SK-N-SH treated with all-trans-retinoic acid at 6 μM for 48 hours (cell line): ENCODE data around the gene FKBP2.

Experiments
- ATAC-seq: fragments of 200-7000 bp; cut with Tn5 transposase; 3 replicates; pipeline ENCODE4 v1.9.1; 2020; ENCODE audit warnings: mild to moderate bottlenecking, moderate library complexity
- BACH2 ChIP-seq: fragments of 250-450 bp; sonication (Bioruptor Pico); IDR thresholded peaks from 2 replicates; pipeline ENCODE4 v1.9.0; 2021; ENCODE audit warnings: mild to moderate bottlenecking, borderline replicate concordance
- CREB5 ChIP-seq: fragments of 250-450 bp; sonication (Bioruptor Pico); IDR thresholded peaks from 2 replicates; pipeline ENCODE4 v1.5.1; 2020; ENCODE audit warnings: low read depth, mild to moderate bottlenecking, moderate library complexity
- ESRRG ChIP-seq: fragments of 250-450 bp; sonication (Bioruptor Pico); IDR thresholded peaks from 2 replicates; pipeline ENCODE4 v1.6.1; 2021; ENCODE audit warnings: mild to moderate bottlenecking
- GLIS3 ChIP-seq: fragments of 250-450 bp; sonication (Bioruptor Pico); IDR thresholded peaks from 2 replicates; pipeline ENCODE4 v1.5.0; 2020; ENCODE audit warnings: mild to moderate bottlenecking, moderate library complexity
- ISL1 ChIP-seq: fragments of 250-450 bp; sonication (Bioruptor Pico); IDR thresholded peaks from 2 replicates; pipeline ENCODE4 v2.1.2; 2022; ENCODE audit warnings: mild to moderate bottlenecking, moderate library complexity
- OSR1 ChIP-seq: fragments of 250-450 bp; sonication (Bioruptor Pico); IDR thresholded peaks from 2 replicates; pipeline ENCODE4 v1.8.0; 2022; ENCODE audit warnings: moderate library complexity, mild to moderate bottlenecking, inconsistent platforms
- PPARA ChIP-seq: fragments of 250-450 bp; sonication (Bioruptor Pico); IDR thresholded peaks from 2 replicates; pipeline ENCODE4 v1.5.0; 2020; ENCODE audit warnings: mild to moderate bottlenecking, borderline replicate concordance
- RARB ChIP-seq: fragments of 250-450 bp; sonication (Bioruptor Pico); IDR thresholded peaks from 2 replicates; pipeline ENCODE4 v1.8.0; 2021; ENCODE audit warnings: mild to moderate bottlenecking, moderate library complexity
- SNAI2 ChIP-seq: fragments of 250-450 bp; sonication (Bioruptor Pico); IDR thresholded peaks from 2 replicates; pipeline ENCODE4 v1.5.0; 2020; ENCODE audit warnings: mild to moderate bottlenecking, moderate library complexity
- TCF4 ChIP-seq: fragments of 250-450 bp; sonication (Bioruptor Pico); IDR thresholded peaks from 2 replicates; pipeline ENCODE4 v1.8.0; 2021; ENCODE audit warnings: mild to moderate bottlenecking, moderate library complexity, borderline replicate concordance
- TOX ChIP-seq: fragments of 250-450 bp; sonication (Bioruptor Pico); IDR thresholded peaks from 2 replicates; pipeline ENCODE4 v1.8.0; 2021; ENCODE audit warnings: mild to moderate bottlenecking, moderate library complexity, borderline replicate concordance
- TSHZ2 ChIP-seq: fragments of 250-450 bp; sonication (Bioruptor Pico); IDR thresholded peaks from 2 replicates; pipeline ENCODE4 v1.5.0; 2020; ENCODE audit warnings: mild to moderate bottlenecking, moderate library complexity
- ZC3H10 ChIP-seq: fragments of 250-450 bp; sonication (Bioruptor Pico); IDR thresholded peaks from 2 replicates; pipeline ENCODE4 v1.5.1; 2021; ENCODE audit warnings: mild to moderate bottlenecking, moderate library complexity
- ZFP3 ChIP-seq: fragments of 250-450 bp; sonication (Bioruptor Pico); IDR thresholded peaks from 2 replicates; pipeline ENCODE4 v1.5.0; 2020; ENCODE audit warnings: mild to moderate bottlenecking, moderate library complexity
- ZFP30 ChIP-seq: fragments of 450-650 bp; formaldehyde crosslinking; IDR thresholded peaks from 2 replicates; pipeline ENCODE4 v1.5.0; 2022; ENCODE audit warnings: mild to moderate bottlenecking, moderate library complexity
- ZNF565 ChIP-seq: fragments of 450-650 bp; formaldehyde crosslinking; conservative IDR thresholded peaks from 2 replicates; pipeline ENCODE4 v1.5.0; 2020; ENCODE audit warnings: low read depth, mild to moderate bottlenecking, moderate library complexity
- ZNF70 ChIP-seq: fragments of 450-650 bp; formaldehyde crosslinking; IDR thresholded peaks from 2 replicates; pipeline ENCODE4 v1.5.0; 2020; ENCODE audit warnings: mild to moderate bottlenecking, moderate library complexity
- ZNF8 ChIP-seq: fragments of 450-650 bp; formaldehyde crosslinking; IDR thresholded peaks from 2 replicates; pipeline ENCODE4 v1.5.0; 2020; ENCODE audit warnings: mild to moderate bottlenecking, moderate library complexity
- TF ChIP-seq, protein P1 (sequence below): fragments of 250-450 bp; sonication (Bioruptor Pico); IDR thresholded peaks from 2 replicates; pipeline ENCODE4 v1.8.0; 2020; ENCODE audit warnings: mild to moderate bottlenecking, moderate library complexity, borderline replicate concordance

The FKBP2 gene

DNA sequence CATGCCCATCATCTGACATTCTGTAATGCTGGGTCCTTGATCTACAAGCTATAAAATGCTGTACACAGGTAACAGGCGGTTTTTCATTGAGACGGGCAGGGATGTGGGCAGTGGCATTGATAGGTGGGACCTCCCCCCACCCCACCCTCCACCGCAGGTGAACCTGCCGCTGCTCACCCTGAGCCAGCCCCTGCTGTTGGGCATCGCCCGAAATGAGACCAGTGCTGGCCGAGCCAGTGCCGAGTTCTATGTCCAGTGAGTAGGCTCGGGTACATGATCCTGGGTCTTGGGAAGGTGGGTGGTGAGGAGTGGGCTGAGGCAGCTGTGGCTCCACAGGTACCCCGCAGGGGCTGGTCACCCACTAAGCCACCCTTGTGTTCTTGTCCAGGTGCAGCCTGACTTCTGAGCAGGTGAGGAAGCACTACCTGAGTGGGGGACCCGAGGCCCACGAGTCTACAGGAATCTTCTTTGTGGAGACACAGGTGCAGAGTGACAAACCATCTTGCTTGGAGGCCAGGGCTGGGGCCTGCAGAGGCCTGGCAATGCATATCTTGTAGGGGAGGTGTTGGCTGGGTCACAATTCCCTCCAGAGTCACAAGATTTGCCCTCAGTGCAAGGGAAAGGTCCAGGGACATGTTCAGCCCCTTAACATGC, 11.7 kb upstream of the FKBP2 start:
- TF ChIP-seq ZC3H10 (CRISPR knock-in tag) (no peak), GLIS3 (CRISPR knock-in tag) (no peak), ZFP30 (no peak), BACH2 (CRISPR knock-in tag) (no peak), TCF4 (CRISPR knock-in tag) (no peak), ISL1 (CRISPR knock-in tag) (no peak), TSHZ2 (CRISPR knock-in tag) (no peak), CREB5 (CRISPR knock-in tag) (no peak), OSR1 (CRISPR knock-in tag) (no peak)
- TF ChIP-seq, protein P1, sequence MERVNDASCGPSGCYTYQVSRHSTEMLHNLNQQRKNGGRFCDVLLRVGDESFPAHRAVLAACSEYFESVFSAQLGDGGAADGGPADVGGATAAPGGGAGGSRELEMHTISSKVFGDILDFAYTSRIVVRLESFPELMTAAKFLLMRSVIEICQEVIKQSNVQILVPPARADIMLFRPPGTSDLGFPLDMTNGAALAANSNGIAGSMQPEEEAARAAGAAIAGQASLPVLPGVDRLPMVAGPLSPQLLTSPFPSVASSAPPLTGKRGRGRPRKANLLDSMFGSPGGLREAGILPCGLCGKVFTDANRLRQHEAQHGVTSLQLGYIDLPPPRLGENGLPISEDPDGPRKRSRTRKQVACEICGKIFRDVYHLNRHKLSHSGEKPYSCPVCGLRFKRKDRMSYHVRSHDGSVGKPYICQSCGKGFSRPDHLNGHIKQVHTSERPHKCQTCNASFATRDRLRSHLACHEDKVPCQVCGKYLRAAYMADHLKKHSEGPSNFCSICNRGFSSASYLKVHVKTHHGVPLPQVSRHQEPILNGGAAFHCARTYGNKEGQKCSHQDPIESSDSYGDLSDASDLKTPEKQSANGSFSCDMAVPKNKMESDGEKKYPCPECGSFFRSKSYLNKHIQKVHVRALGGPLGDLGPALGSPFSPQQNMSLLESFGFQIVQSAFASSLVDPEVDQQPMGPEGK (CRISPR knock-in tag) = no peak
- no peak for ATAC-seq

DNA sequence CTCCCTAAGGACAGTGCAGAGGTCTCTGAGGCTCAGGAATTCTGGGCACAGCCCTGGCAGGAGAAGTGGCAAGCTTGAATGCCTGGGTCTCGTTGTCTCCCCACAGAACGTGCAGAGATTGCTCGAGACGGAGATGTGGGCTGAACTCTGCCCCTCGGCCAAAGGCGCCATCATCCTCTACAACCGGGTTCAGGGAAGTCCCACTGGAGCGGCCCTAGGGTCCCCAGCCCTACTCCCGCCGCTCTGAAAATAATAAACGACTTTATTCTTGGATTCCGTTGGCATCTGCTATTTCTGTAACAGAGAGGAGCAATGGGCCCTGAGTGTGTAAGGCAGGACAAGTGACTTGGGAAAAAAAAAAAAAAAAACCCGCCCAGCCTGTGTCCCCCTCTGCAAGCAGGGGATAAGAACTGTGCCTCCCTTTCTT, 11.1 kb upstream of the FKBP2 start:
- no peak for ATAC-seq
- no peak for TF ChIP-seq ZNF8 (CRISPR knock-in tag)
- no peak for TF ChIP-seq ZFP3 (CRISPR knock-in tag)
- no peak for TF ChIP-seq RARB (CRISPR knock-in tag)
- TF ChIP-seq PPARA = no peak
- no peak for TF ChIP-seq ISL1 (CRISPR knock-in tag)
- TF ChIP-seq ZNF565 = no peak
- no peak for TF ChIP-seq TSHZ2 (CRISPR knock-in tag)
- no peak for TF ChIP-seq ZNF70 (CRISPR knock-in tag)
- no peak for TF ChIP-seq TOX
- TF ChIP-seq ZFP30 = no peak
- TF ChIP-seq SNAI2 (CRISPR knock-in tag) = no peak
- TF ChIP-seq TCF4 (CRISPR knock-in tag) = no peak
- TF ChIP-seq OSR1 (CRISPR knock-in tag) = no peak
- TF ChIP-seq ZC3H10 (CRISPR knock-in tag) = no peak
- no peak for TF ChIP-seq ESRRG (CRISPR knock-in tag)
- TF ChIP-seq, all 23 proteins: peak for 0

DNA sequence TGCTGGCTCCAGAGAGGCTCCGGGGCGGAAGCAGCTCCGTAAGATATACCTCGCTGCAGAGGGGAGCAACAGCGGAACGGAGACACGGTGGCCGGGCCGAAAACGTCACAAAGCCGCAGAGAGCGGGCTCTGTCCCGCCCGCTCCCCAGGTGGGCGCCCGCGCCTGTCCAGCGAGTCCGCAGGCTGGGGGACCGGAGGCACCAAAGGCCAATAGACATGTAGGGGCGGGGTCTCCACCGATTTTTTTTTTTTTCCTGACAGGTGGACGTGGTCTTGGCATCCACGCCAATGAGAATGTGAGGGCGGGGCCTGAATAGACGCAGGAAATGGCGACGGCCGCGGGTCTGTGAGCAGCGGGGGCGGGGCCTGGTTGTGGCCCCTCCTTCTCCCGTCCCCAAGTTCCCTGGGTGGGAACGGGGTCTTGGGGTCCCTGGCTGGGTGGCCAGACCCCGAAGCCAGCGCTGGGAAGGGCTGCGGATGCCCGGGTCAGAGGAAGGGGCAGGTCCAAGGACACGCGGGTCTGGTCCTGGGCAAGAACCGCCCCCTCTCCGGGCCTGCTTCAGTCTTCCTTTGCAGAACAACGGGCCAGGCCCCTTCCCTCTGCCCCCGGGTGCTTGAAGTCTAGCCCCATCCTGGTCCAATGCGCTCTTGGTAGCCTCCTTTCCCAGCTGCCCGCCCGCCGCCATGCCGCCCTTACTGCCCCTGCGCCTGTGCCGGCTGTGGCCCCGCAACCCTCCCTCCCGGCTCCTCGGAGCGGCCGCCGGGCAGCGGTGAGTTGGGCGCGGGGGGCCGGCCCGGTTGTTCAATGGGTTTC, 10.5 kb upstream of the FKBP2 start, which contains the start of gene DNAJC4:
DNAJC4 (plus strand) TSS at position 378 of the 814 bp plus-strand sequence; CDS start at position 685, 307 bp downstream.
- TF ChIP-seq ZFP3 (CRISPR knock-in tag) (0 out of 2 replicates have a peak, but pooled peaks have one; percentile 30), RARB (CRISPR knock-in tag) (no peak)
- TF ChIP-seq, all 23 proteins: peak for 1
- ATAC-seq = peak; percentile 59
